Measurements from ENCODE around the gene PYCR2. TPM values are rescaled to one million over a fixed set of nuclear protein-coding genes. Genes with fewer than 3 reads are reported as not detected.
A peak's percentile ranks its signal among the peaks of the same experiment; 100 is the strongest.

The PYCR2 gene
- total and polyA plus RNA-seq, 10 of the 15 experiments (the other 5 are each of a cell fraction or from before 2014, with no cell fraction given) = 1.7 to 81.8 (median 54.9) TPM

- no peaks in the 10 kb centered on the region for H3K36me3 ChIP-seq (ENCODE audit: control insufficient read depth in 2 of 2, insufficient read depth in 2 of 2, low read length in 1 of 2)
- 70% methylated on average over 5 of the region's 5 CpGs for WGBS (ENCODE audit: insufficient coverage, insufficient replicate concordance, low lambda C conversion rate, missing lambda C conversion rate)
- peak overlapping the region; percentile 80; the same call in 1 of the 2 replicates for H3K27ac ChIP-seq (ENCODE audit: control insufficient read depth, insufficient read depth)
- CTCF ChIA-PET = interaction anchor here (0.8 to 4.0 kb wide), 10 partner anchors 13 to 437 kb away, joined by 3 to 40 read pairs (median 4); partner anchors contain the start of genes SRP9 and TMEM63A
- H3K4me1 ChIP-seq (ENCODE audit: control insufficient read depth, insufficient read depth, low read length) = peaks cover 20% of the 10 kb centered on the region
- no peak overlapping the region; the same call in 1 of the 2 replicates for H2AFZ ChIP-seq (ENCODE audit: control insufficient read depth, low read depth, low read length)
- no peak overlapping the region for H3K9ac ChIP-seq (ENCODE audit: control insufficient read depth, insufficient read depth, low read length)
- H3K27me3 ChIP-seq (replicated peaks in 1 of 2; ENCODE audit: control insufficient read depth in 2 of 2, insufficient read depth in 2 of 2, low read length in 1 of 2) = no peaks in the 10 kb centered on the region
- FAIRE-seq (no peak), DNase-seq (ENCODE audit: low read depth, low spot score) (no peak), ATAC-seq (no peak)
- RAD21 ChIA-PET (ENCODE audit: unreplicated experiment) = interaction anchor here (0.6 to 3.1 kb wide), 7 partner anchors 14 to 168 kb away, joined by 3 to 24 read pairs (median 4); partner anchors contain the start of genes PYCR2 and TMEM63A
- no peak overlapping the region; the same call in 1 of the 2 replicates for H3K4me2 ChIP-seq (ENCODE audit: control insufficient read depth, insufficient read depth)
- intact Hi-C loops (cut with micrococcal nuclease; ENCODE audit: unreplicated experiment) (no loop called here), in situ Hi-C loops (cut with MboI) (no loop called here)
- no peaks in the 10 kb centered on the region for H3K79me2 ChIP-seq (ENCODE audit: control insufficient read depth, insufficient read depth, low read length)
- no TSS peak for BruUV-seq (replicated peaks)
- no peaks in the 10 kb centered on the region for H4K20me1 ChIP-seq (ENCODE audit: control insufficient read depth, insufficient read depth)
- H3K4me3 ChIP-seq = no peak overlapping the region
- SMC1A ChIA-PET (ENCODE audit: uncharacterized antibody, unreplicated experiment) = interaction anchor here (0.7 to 2.4 kb wide), 6 partner anchors 12 to 900 kb away, joined by 3 to 9 read pairs (median 4); partner anchors contain the start of gene TMEM63A
- H3K9me3 ChIP-seq (replicated peaks; ENCODE audit: control insufficient read depth, insufficient read depth, low read length) = no peaks in the 10 kb centered on the region
- TF ChIP-seq TAF1 (IDR thresholded peaks at IDR 0.05; ENCODE audit: borderline replicate concordance, low read depth, low read length) (no peak), BCL11A (IDR thresholded peaks at IDR 0.05; ENCODE audit: low read depth, low read length) (no peak), NFXL1 (IDR thresholded peaks at IDR 0.05; ENCODE audit: borderline replicate concordance) (no peak), IKZF2 (IDR thresholded peaks at IDR 0.05) (no peak), CEBPZ (IDR thresholded peaks at IDR 0.05; ENCODE audit: low read depth, low read length) (no peak), REST (IDR thresholded peaks at IDR 0.05; ENCODE audit: low read depth, low read length) (no peak), ZNF217 (IDR thresholded peaks at IDR 0.05) (no peak)
- POLR2A ChIA-PET = interaction anchor here (0.6 to 2.2 kb wide), 3 partner anchors 12 to 18 kb away, joined by 3 to 21 read pairs (median 3); partner anchors contain the start of gene TMEM63A
Observed at GRCh38 chr1:225896494-225896893, 27.6 kb downstream of the PYCR2 start.
